Right lobe of liver (tissue), 4 donors: ENCODE measurements around the gene CDH6.

ENCODE experiments used
- CTCF ChIP-seq, 4 donors: fragments of 200-600 bp in 3 of 4; fragments of 450-650 bp in 1 of 4; IDR thresholded peaks; one replicate each; pipeline versions ENCODE4 v1.5.1 to v1.8.0; 2016 to 2022; ENCODE audit warnings: antibody characterized with exemption in 4 of 4, mild to moderate bottlenecking in 2 of 4
- POLR2A ChIP-seq: fragments of 450-650 bp; IDR thresholded peaks from one replicate; pipeline ENCODE4 v1.6.1; 2017; ENCODE audit warnings: antibody characterized with exemption, mild to moderate bottlenecking
- donor health status: DM: no; HTN: no; CAD: no.
- donor health status: DM: no; HTN: no; CAD: no.
- donor health status: DM: no; HTN: yes; CAD: no.

- TF ChIP-seq CTCF (IDR thresholded peaks at IDR 0.05) (no peak), POLR2A (no peak)
Observed at GRCh38 chr5:31334061-31334860, 140.8 kb downstream of the CDH6 start.
